Keratinocyte (primary cell): ENCODE measurements around the gene ZNF217. TPM values are rescaled to one million over a fixed set of nuclear protein-coding genes. Genes with fewer than 3 reads are reported as not detected.
"Not testable (repeated sequence)": the region's sequence is repeated elsewhere in the genome, so short reads cannot be mapped to it uniquely, and the experiment has no call there.

Experiments
- DNase-seq: peaks from one replicate; pipeline ENCODE4 v3.0.0-alpha.2; 2011; ENCODE audit warnings: low read depth, missing footprints, low spot score
- FAIRE-seq: peaks from 2 replicates; lab custom pipeline; 2011; peaks lifted over from hg19 to GRCh38; lab: Jason Lieb, UNC
- H2AFZ ChIP-seq: 2 replicates; pipeline ENCODE4 v1.6.0; 2012; ENCODE audit warnings: low read length, control low read depth, inconsistent platforms; ENCODE audit not compliant: control insufficient read depth
- H3K27ac ChIP-seq: 2 replicates; pipeline ENCODE4 v1.5.1; 2011; ENCODE audit warnings: low read length; ENCODE audit not compliant: control insufficient read depth, insufficient read depth
- H3K27me3 ChIP-seq: 3 replicates; pipeline ENCODE4 v1.6.0; 2011; ENCODE audit warnings: low read length; ENCODE audit not compliant: control insufficient read depth, insufficient read depth; ENCODE audit errors: extremely low read depth
- H3K36me3 ChIP-seq, 2 experiments: 2 replicates in 1 of 2; 3 replicates in 1 of 2; pipeline ENCODE4 v1.5.1; 2011; ENCODE audit warnings: low read length in 2 of 2, mild to moderate bottlenecking in 1 of 2; ENCODE audit not compliant: control insufficient read depth in 2 of 2, insufficient read depth in 2 of 2; ENCODE audit errors: extremely low read depth in 1 of 2
- H3K4me1 ChIP-seq: 3 replicates; pipeline ENCODE4 v1.5.1; 2011; ENCODE audit warnings: low read length; ENCODE audit not compliant: control insufficient read depth, insufficient read depth; ENCODE audit errors: extremely low read depth
- H3K4me2 ChIP-seq: 3 replicates; pipeline ENCODE4 v1.6.0; 2011; ENCODE audit warnings: low read depth, low read length; ENCODE audit not compliant: control insufficient read depth, insufficient read depth; ENCODE audit errors: extremely low read depth
- H3K4me3 ChIP-seq, 3 experiments: fragments of 200-600 bp in 1 of 3; sonication (generic) in 1 of 3; 2 replicates in 2 of 3; 3 replicates in 1 of 3; pipeline ENCODE4 v1.5.1; 2011 to 2016; ENCODE audit warnings: low read length in 3 of 3, mild to moderate bottlenecking in 3 of 3, control low read depth in 2 of 3, inconsistent platforms in 1 of 3, low read depth in 1 of 3, mixed read lengths in 1 of 3, mixed run types in 1 of 3, moderate library complexity in 1 of 3; ENCODE audit not compliant: control insufficient read depth in 2 of 3, insufficient read depth in 2 of 3; ENCODE audit errors: extremely low read depth in 1 of 3
- H3K79me2 ChIP-seq: 2 replicates; pipeline ENCODE4 v1.6.0; 2012; ENCODE audit warnings: low read length; ENCODE audit not compliant: control insufficient read depth, insufficient read depth
- H3K9ac ChIP-seq: 3 replicates; pipeline ENCODE4 v1.6.0; 2011; ENCODE audit warnings: low read length; ENCODE audit not compliant: control insufficient read depth, insufficient read depth; ENCODE audit errors: extremely low read depth
- H3K9me1 ChIP-seq: 3 replicates; pipeline ENCODE4 v1.6.0; 2011; ENCODE audit warnings: low read length; ENCODE audit not compliant: control insufficient read depth, insufficient read depth; ENCODE audit errors: extremely low read depth
- H3K9me3 ChIP-seq: 2 replicates; pipeline ENCODE4 v1.5.1; 2012; ENCODE audit warnings: low read depth, low read length; ENCODE audit not compliant: control insufficient read depth
- H4K20me1 ChIP-seq: 3 replicates; pipeline ENCODE4 v1.6.0; 2011; ENCODE audit warnings: low read length; ENCODE audit not compliant: control insufficient read depth, insufficient read depth; ENCODE audit errors: extremely low read depth
- EZH2 ChIP-seq: IDR thresholded peaks from one replicate; pipeline ENCODE4 v1.6.1; 2012; ENCODE audit warnings: inconsistent platforms, mild to moderate bottlenecking, low read length, moderate library complexity
- dilution Hi-C: fragments of 300-500 bp; cut with MboI; formaldehyde crosslinking; loops from one replicate; pipeline ENCODE4 v1.7.0; 2020; ENCODE audit warnings: low sequenced_read_pairs; ENCODE audit not compliant: extremely low pct_ligation_motif_present
- polyA plus RNA-seq, 5 experiments: library from polyadenylated mRNA; depleted of rRNA in 3 of 5; stranded (reverse) in 3 of 5; stranded (forward) in 1 of 5; unstranded in 1 of 5; fragments of >200 nt; gene quantifications; 1 replicate in 1 of 5; 2 replicates in 3 of 5; 3 replicates in 1 of 5; pipeline versions ENCODE4 v1.2.1 to v1.2.3, GENCODE V29; 2011 to 2012; ENCODE audit warnings: missing spikeins in 2 of 5, low read depth in 1 of 5, low replicate concordance in 1 of 5
- TF ChIP-seq, protein P1 (sequence below), 3 experiments: IDR thresholded peaks in 1 of 3; conservative IDR thresholded peaks in 1 of 3; optimal IDR thresholded peaks in 1 of 3; 2 replicates in 2 of 3; 3 replicates in 1 of 3; pipeline versions ENCODE3 to v1.5.1; 2011; ENCODE audit warnings: low read length in 3 of 3, mild to moderate bottlenecking in 3 of 3, moderate library complexity in 2 of 3, control low read depth in 1 of 3, inconsistent platforms in 1 of 3; ENCODE audit not compliant: insufficient read depth in 2 of 3; ENCODE audit errors: extremely low read depth in 1 of 3

The ZNF217 gene
- polyA plus RNA-seq, 1 donor (not counting 4 experiments of a cell fraction or from before 2014, with no cell fraction given), result 17.3 TPM

DNA sequence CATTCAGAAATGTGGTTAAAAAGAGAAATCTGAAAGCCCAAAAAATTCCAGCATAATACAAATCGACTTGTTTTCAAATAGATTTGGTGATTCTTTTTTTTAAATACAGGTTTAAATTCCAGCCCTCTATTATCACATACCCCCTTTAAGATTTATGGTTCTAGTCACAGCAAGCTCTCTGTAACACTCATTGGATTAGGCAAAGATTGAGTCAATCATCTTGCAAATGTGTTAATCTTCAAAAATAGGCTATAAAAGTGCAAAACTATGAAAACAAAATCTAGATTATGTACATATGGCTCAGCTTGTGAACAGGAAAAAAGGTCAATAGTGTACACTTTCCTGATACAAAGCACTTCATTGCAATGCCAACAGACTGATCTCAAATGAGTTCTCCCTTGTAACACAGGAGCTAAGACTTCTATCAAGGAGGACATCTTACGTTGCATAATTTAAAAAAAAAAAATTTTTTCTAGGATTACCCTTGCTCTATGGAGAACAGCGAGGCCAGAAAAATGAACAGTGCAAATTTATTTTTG is 26.2 kb downstream of the ZNF217 start:
- no peaks in the 10 kb centered on the region for H3K27me3 ChIP-seq
- H4K20me1 ChIP-seq, result no peaks in the 10 kb centered on the region
- no peak overlapping the region for H3K4me3 ChIP-seq
- no peak for TF ChIP-seq EZH2
- dilution Hi-C loops, result no loop called here
- no peaks in the 10 kb centered on the region for H3K4me1 ChIP-seq
- FAIRE-seq, result no peak
- peaks cover 45% of the 10 kb centered on the region for H3K79me2 ChIP-seq
- no peak for DNase-seq
- H3K4me2 ChIP-seq, result no peak overlapping the region
- H2AFZ ChIP-seq, result no peak overlapping the region
- H3K9ac ChIP-seq, result no peak overlapping the region
- H3K9me1 ChIP-seq, result no peaks in the 10 kb centered on the region
- peaks cover 27% of the 10 kb centered on the region in 2 experiments for H3K36me3 ChIP-seq
- no peaks in the 10 kb centered on the region for H3K9me3 ChIP-seq
- H3K27ac ChIP-seq, result no peak overlapping the region

DNA sequence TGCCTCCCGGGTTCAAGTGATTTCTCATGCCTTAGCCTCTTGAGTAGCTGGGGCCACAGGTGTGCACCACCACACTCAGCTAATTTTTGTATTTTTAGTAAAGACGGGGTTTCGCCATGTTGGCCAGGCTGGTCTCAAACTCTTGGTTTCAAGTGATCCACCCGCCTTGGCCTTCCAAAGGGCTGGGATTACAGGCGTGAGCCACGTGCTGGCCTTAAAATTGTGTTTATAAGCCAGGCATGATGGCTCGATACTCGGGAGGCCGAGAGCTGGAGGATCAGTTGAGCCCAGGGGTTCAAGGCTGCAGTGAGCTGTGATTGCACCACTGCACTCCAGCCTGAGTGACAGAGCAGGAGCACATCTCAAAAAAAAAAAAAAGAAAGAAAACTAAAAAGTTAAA is 27.0 kb downstream of the ZNF217 start:
- H3K4me2 ChIP-seq, H3K27me3 ChIP-seq, H3K4me1 ChIP-seq, H3K9me1 ChIP-seq, dilution Hi-C loops, FAIRE-seq, DNase-seq, H3K27ac ChIP-seq, H3K9me3 ChIP-seq, H4K20me1 ChIP-seq, H3K9ac ChIP-seq, H3K4me3 ChIP-seq, H2AFZ ChIP-seq: not testable (repeated sequence)
- Histone ChIP-seq H3K79me2 (peaks cover 36% of the 10 kb centered on the region), H3K36me3 (peaks cover 24% of the 10 kb centered on the region in 2 experiments)

DNA sequence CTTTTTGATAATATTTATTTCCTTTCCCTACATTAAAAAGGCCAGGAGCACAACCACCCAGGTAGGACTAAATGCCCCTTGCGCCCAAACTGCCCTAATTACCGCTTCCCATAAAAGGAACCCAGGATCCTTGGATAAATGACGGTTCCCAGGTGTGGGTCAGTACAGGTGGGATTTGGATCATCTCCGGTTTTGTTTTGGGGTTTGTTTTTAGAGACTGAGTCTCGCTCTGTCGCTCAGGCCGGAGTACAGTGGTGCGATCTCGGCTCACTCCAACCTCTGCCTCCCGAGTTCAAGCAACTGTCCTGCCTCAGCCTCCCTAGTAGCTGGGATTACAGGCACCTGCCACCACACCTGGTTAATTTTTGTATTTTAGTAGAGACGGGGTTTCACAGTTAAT is 28.4 kb downstream of the ZNF217 start:
- dilution Hi-C loops, result no loop called here
- H3K27ac ChIP-seq, result no peak overlapping the region
- no peak for DNase-seq
- FAIRE-seq, result no peak
- no peak overlapping the region for H3K4me2 ChIP-seq
- no peaks in the 10 kb centered on the region for H3K4me1 ChIP-seq
- no peaks in the 10 kb centered on the region for H3K27me3 ChIP-seq
- H4K20me1 ChIP-seq, result no peaks in the 10 kb centered on the region
- peaks cover 24% of the 10 kb centered on the region for H3K79me2 ChIP-seq
- no peak overlapping the region for H3K9ac ChIP-seq
- no peak overlapping the region for H3K4me3 ChIP-seq
- H3K36me3 ChIP-seq, result peaks cover 19 to 20% of the 10 kb centered on the region in 2 experiments
- H3K9me1 ChIP-seq, result no peaks in the 10 kb centered on the region
- TF ChIP-seq EZH2, result no peak
- TF ChIP-seq, protein P1, sequence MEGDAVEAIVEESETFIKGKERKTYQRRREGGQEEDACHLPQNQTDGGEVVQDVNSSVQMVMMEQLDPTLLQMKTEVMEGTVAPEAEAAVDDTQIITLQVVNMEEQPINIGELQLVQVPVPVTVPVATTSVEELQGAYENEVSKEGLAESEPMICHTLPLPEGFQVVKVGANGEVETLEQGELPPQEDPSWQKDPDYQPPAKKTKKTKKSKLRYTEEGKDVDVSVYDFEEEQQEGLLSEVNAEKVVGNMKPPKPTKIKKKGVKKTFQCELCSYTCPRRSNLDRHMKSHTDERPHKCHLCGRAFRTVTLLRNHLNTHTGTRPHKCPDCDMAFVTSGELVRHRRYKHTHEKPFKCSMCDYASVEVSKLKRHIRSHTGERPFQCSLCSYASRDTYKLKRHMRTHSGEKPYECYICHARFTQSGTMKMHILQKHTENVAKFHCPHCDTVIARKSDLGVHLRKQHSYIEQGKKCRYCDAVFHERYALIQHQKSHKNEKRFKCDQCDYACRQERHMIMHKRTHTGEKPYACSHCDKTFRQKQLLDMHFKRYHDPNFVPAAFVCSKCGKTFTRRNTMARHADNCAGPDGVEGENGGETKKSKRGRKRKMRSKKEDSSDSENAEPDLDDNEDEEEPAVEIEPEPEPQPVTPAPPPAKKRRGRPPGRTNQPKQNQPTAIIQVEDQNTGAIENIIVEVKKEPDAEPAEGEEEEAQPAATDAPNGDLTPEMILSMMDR (optimal IDR thresholded peaks at IDR 0.05 in 1 of 3, IDR thresholded peaks at IDR 0.05 in 1 of 3, conservative IDR thresholded peaks at IDR 0.05 in 1 of 3; ENCODE audit: extremely low read depth in 1 of 3, insufficient read depth in 2 of 3, low read length in 3 of 3), result no peak
- H2AFZ ChIP-seq, result no peak overlapping the region
- H3K9me3 ChIP-seq, result no peaks in the 10 kb centered on the region

DNA sequence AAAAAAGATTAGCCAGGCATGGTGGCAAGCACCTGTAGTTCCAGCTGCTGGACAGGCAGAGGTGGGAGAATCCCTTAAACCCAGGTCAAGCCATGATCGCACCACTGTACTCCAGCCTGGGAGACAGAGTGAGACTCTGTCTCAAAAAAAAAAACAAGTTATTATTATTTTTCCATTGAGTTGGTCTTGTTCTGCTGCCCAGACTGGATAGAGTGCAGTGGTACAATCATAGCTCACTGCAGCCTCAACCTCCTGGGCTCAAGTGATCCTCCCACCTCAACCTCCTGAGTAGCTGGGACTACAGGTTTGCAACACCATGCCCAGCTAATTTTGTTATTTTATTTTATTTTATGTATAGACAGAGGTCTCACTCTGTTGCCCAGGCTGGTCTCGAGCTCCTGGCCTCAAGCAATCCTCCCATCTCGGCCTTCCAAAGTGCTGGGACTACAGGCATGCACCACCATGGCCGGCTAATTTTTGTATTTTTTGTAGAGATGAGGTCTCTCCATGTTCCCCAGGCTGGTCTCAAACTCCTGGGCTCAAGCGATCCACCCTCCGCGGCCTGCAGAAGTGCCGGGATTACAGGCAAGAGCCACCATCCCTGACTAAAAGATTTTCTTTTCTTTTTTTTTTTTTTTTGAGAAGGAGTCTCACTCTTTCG is 31.4 kb downstream of the ZNF217 start:
- H3K27me3 ChIP-seq, H4K20me1 ChIP-seq, H3K36me3 ChIP-seq, H3K9me1 ChIP-seq, H3K9me3 ChIP-seq, H3K79me2 ChIP-seq, H2AFZ ChIP-seq, H3K27ac ChIP-seq, H3K4me1 ChIP-seq, H3K9ac ChIP-seq, H3K4me2 ChIP-seq, dilution Hi-C loops, H3K4me3 ChIP-seq, DNase-seq, FAIRE-seq: not testable (repeated sequence)
